Parathyroid adenoma (tissue), 2 donors: ENCODE measurements around the gene MSI2.

ENCODE experiments used
- H2AFZ ChIP-seq: fragments of 300-600 bp; sonication (generic); one replicate; pipeline ENCODE4 v1.7.0; 2017; ENCODE audit warnings: antibody characterized with exemption, mild to moderate bottlenecking
- H3K27ac ChIP-seq: fragments of 300-600 bp; sonication (generic); one replicate; pipeline ENCODE4 v1.7.0; 2017
- H3K27me3 ChIP-seq: fragments of 300-600 bp; sonication (generic); one replicate; pipeline ENCODE4 v1.7.0; 2017; ENCODE audit warnings: low read length; ENCODE audit not compliant: control insufficient read depth, insufficient read depth
- H3K36me3 ChIP-seq: fragments of 300-600 bp; sonication (generic); one replicate; pipeline ENCODE4 v1.7.0; 2017; ENCODE audit warnings: low read length; ENCODE audit not compliant: control insufficient read depth, insufficient read depth
- H3K4me1 ChIP-seq: fragments of 300-600 bp; sonication (generic); one replicate; pipeline ENCODE4 v1.7.0; 2017; ENCODE audit warnings: control low read depth
- H3K4me2 ChIP-seq: fragments of 300-600 bp; sonication (generic); one replicate; pipeline ENCODE4 v1.7.0; 2017; ENCODE audit warnings: low read length
- H3K4me3 ChIP-seq: fragments of 300-600 bp; sonication (generic); one replicate; pipeline ENCODE4 v1.7.0; 2017; ENCODE audit warnings: low read depth, low read length
- H3K79me2 ChIP-seq: fragments of 300-600 bp; sonication (generic); one replicate; pipeline ENCODE4 v1.7.0; 2017; ENCODE audit warnings: control low read depth
- H3K9ac ChIP-seq: fragments of 300-600 bp; sonication (generic); one replicate; pipeline ENCODE4 v1.7.0; 2017; ENCODE audit warnings: mild to moderate bottlenecking
- H3K9me3 ChIP-seq: fragments of 300-600 bp; sonication (generic); one replicate; pipeline ENCODE4 v1.7.0; 2017; ENCODE audit warnings: low read length; ENCODE audit not compliant: control insufficient read depth
- CTCF ChIP-seq: fragments of 300-600 bp; sonication (generic); IDR thresholded peaks from one replicate; pipeline ENCODE4 v1.7.0; 2017; ENCODE audit warnings: antibody characterized with exemption, mild to moderate bottlenecking
- donor health status: primary hyperparathyroidism.

MSI2 gene

GRCh38 chr17:57624386-57624785, 368.1 kb downstream of the MSI2 start:
- no peaks in the 10 kb centered on the region for H3K36me3 ChIP-seq
- no peak overlapping the region for H3K4me2 ChIP-seq

GRCh38 chr17:57625511-57625910, 369.2 kb downstream of the MSI2 start:
- Histone ChIP-seq H3K27me3 (no peaks in the 10 kb centered on the region), H3K9ac (no peak overlapping the region), H3K4me2 (no peak overlapping the region), H3K36me3 (no peaks in the 10 kb centered on the region), H3K4me1 (peaks cover 14% of the 10 kb centered on the region), H3K4me3 (no peak overlapping the region), H3K79me2 (peaks cover 54% of the 10 kb centered on the region), H3K27ac (no peak overlapping the region), H3K9me3 (no peaks in the 10 kb centered on the region), H2AFZ (no peak overlapping the region)
- no peak for TF ChIP-seq CTCF

More at GRCh38 chr17:57624386-57624785, 368.1 kb downstream of the MSI2 start:
- H3K9ac ChIP-seq: no peak overlapping the region
- peaks cover 61% of the 10 kb centered on the region for H3K79me2 ChIP-seq
- TF ChIP-seq CTCF: no peak
- H3K4me3 ChIP-seq: no peak overlapping the region
- H3K27ac ChIP-seq: no peak overlapping the region
- H3K27me3 ChIP-seq: no peaks in the 10 kb centered on the region
- H3K9me3 ChIP-seq: no peaks in the 10 kb centered on the region
- H2AFZ ChIP-seq: no peak overlapping the region
- H3K4me1 ChIP-seq: peaks cover 24% of the 10 kb centered on the region

GRCh38 chr17:57625957-57626356, 369.6 kb downstream of the MSI2 start:
- H3K36me3 ChIP-seq: no peaks in the 10 kb centered on the region
- H3K9me3 ChIP-seq: no peaks in the 10 kb centered on the region
- H3K4me2 ChIP-seq: no peak overlapping the region
- H3K27ac ChIP-seq: no peak overlapping the region
- H3K79me2 ChIP-seq: peaks cover 52% of the 10 kb centered on the region
- peaks cover 14% of the 10 kb centered on the region for H3K4me1 ChIP-seq
- no peak overlapping the region for H2AFZ ChIP-seq
- no peak overlapping the region for H3K4me3 ChIP-seq
- H3K9ac ChIP-seq: no peak overlapping the region
- no peaks in the 10 kb centered on the region for H3K27me3 ChIP-seq
- TF ChIP-seq CTCF: no peak

- H2AFZ ChIP-seq: no peak overlapping the region
- H3K27me3 ChIP-seq: no peaks in the 10 kb centered on the region
- H3K4me2 ChIP-seq: no peak overlapping the region
- H3K4me1 ChIP-seq: peaks cover 14% of the 10 kb centered on the region
- no peak overlapping the region for H3K27ac ChIP-seq
- no peaks in the 10 kb centered on the region for H3K9me3 ChIP-seq
- no peak overlapping the region for H3K4me3 ChIP-seq
- no peak for TF ChIP-seq CTCF
- no peak overlapping the region for H3K9ac ChIP-seq
- H3K36me3 ChIP-seq: no peaks in the 10 kb centered on the region
- peaks cover 52% of the 10 kb centered on the region for H3K79me2 ChIP-seq
These were observed 370.3 kb downstream of the MSI2 start for GRCh38 chr17:57626520-57627210.

GRCh38 chr17:57627591-57627990, 371.3 kb downstream of the MSI2 start:
- H3K27me3 ChIP-seq: no peaks in the 10 kb centered on the region
- no peak overlapping the region for H3K27ac ChIP-seq
- no peak overlapping the region for H3K9ac ChIP-seq
- no peak for TF ChIP-seq CTCF
- no peaks in the 10 kb centered on the region for H3K36me3 ChIP-seq
- H2AFZ ChIP-seq: no peak overlapping the region
- peaks cover 52% of the 10 kb centered on the region for H3K79me2 ChIP-seq
- H3K9me3 ChIP-seq: no peaks in the 10 kb centered on the region
- H3K4me1 ChIP-seq: peaks cover 9% of the 10 kb centered on the region
- no peak overlapping the region for H3K4me2 ChIP-seq
- H3K4me3 ChIP-seq: no peak overlapping the region
